H7 (cell line): Measurements from ENCODE around the gene DHRS12. TPM values are rescaled to one million over a fixed set of nuclear protein-coding genes. Genes with fewer than 3 reads are reported as not detected.
A peak's percentile ranks its signal among the peaks of the same experiment; 100 is the strongest.

Source experiments
- DNase-seq: peaks from one replicate; pipeline ENCODE4 v3.0.0; 2012
- H3K27me3 ChIP-seq: 2 replicates; pipeline ENCODE4 v1.6.0; 2011; ENCODE audit warnings: mild to moderate bottlenecking, low read length; ENCODE audit not compliant: control insufficient read depth, insufficient read depth
- H3K36me3 ChIP-seq: replicated peaks from 2 replicates; pipeline ENCODE4 v1.5.1; 2011; ENCODE audit warnings: low read length; ENCODE audit not compliant: control insufficient read depth, insufficient read depth
- H3K4me3 ChIP-seq: 2 replicates; pipeline ENCODE4 v1.5.1; 2011; ENCODE audit warnings: low read depth, mild to moderate bottlenecking, control low read depth, low read length, moderate library complexity; ENCODE audit not compliant: insufficient read depth
- total RNA-seq: library from RNA; depleted of rRNA; stranded (reverse); fragments of >200 nt; shearing (Covaris generic); gene quantifications from 2 replicates; pipeline ENCODE4 v1.2.3, GENCODE V29; 2014; rRNA removed

Gene DHRS12, protein sequence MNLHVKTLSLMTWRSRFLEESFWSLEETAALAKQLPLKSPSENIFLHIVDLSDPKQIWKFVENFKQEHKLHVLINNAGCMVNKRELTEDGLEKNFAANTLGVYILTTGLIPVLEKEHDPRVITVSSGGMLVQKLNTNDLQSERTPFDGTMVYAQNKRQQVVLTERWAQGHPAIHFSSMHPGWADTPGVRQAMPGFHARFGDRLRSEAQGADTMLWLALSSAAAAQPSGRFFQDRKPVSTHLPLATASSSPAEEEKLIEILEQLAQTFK
- 7.7 and 7.8 TPM in 2 replicates for total RNA-seq

GRCh38 chr13:51803422-51804294, at the start of gene DHRS12:
DHRS12 (minus strand) TSS chr13:51804163; CDS start chr13:51799659, 4,504 bp downstream.
- DNase-seq = peak; percentile 94
- H3K27me3 ChIP-seq = no peaks in the 10 kb centered on the region; the same call in 1 of the 2 replicates
- H3K4me3 ChIP-seq = peak within 1 kb of the TSS; percentile 76
- no peaks in the 10 kb centered on the region for H3K36me3 ChIP-seq

GRCh38 chr13:51849145-51850101, 45.5 kb upstream of the DHRS12 start:
- H3K36me3 ChIP-seq = no peaks in the 10 kb centered on the region
- no peak overlapping the region for H3K4me3 ChIP-seq
- peak; percentile 87 for DNase-seq
- H3K27me3 ChIP-seq = no peaks in the 10 kb centered on the region

DNA sequence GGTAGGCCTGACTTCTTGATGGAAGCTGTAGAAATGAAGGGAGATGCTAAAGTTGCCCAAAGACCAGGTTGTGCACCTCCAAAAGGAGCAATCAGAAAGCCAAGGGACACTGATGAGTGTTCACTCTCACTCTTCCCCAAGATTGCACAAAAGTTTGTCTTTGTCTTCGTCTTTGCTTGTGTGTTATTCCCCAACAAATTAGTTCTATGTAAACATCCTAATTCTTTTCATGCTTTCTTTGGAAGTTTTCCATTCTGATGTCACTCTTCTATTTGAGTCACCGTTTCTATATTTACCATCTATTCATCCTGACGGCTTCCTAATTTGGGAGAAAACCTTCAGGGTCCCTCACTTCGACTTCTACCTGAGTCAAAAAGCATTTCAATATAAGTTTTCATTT, 44.7 kb upstream of the DHRS12 start:
- Histone ChIP-seq H3K27me3 (no peaks in the 10 kb centered on the region), H3K36me3 (no peaks in the 10 kb centered on the region), H3K4me3 (no peak overlapping the region)
- DNase-seq = no peak

DNA sequence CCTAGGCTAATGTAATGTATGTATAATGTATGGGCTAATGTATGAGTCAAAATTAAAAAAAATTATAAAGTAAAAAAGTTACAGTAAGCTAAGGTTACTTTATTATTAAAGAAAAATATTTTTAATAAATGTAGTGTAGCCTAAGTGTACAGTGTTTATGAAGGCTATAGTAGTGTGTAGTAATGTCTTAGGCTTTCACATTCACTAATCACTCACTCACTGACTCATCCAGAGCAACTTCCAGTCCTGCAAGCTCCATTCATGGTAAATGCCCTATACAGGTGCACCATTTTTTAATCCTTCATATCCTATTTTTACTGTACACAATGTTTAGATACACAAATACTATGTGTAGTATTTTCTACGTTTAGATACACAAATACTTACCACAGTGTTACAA, 42.8 kb upstream of the DHRS12 start:
- no peaks in the 10 kb centered on the region for H3K27me3 ChIP-seq
- H3K4me3 ChIP-seq = no peak overlapping the region
- no peaks in the 10 kb centered on the region for H3K36me3 ChIP-seq
- DNase-seq = no peak

DNA sequence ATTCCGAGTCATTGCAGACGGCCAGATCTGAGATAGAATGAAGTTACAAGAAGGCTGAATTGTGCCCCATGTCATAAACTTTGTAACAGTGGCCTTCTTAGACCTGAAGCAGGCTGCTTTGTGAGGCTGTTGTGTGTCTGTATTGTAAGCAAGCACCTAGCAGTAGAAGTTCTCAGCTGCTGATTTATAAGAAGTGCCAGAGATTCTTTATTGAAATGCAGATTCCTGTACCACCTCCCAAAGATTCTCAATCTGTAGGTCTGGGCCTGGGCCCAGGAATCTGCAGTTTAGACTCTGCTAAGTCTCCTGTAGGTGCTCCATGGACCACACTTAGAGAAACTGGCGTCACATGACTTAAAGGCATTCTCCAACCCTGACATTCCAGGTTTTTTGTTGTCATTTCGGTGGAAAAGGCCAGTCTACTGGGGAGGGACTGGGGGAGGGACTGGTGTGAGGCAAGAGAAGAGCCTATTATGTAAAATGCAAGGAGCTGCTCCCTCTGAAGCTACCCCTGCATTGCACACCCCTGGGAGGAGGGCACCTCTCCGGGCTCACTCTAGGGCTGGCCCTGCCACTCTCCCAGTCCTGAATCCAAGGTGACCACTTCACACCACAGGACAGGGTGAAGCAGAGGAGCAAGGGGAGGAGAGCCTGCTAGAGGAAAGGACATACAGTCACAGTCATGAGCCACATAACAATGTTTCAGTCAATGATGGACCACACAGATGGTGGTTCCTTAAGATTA, 41.8 kb upstream of the DHRS12 start:
- Histone ChIP-seq H3K27me3 (no peaks in the 10 kb centered on the region), H3K4me3 (no peak overlapping the region), H3K36me3 (no peaks in the 10 kb centered on the region)
- no peak for DNase-seq

GRCh38 chr13:51844862-51845573, 41.1 kb upstream of the DHRS12 start, which contains the start of gene TMEM272:
TMEM272 (minus strand) TSS chr13:51845177; CDS start chr13:51838530, 6,647 bp downstream.
- Histone ChIP-seq H3K27me3 (no peaks in the 10 kb centered on the region), H3K36me3 (no peaks in the 10 kb centered on the region), H3K4me3 (peak within 1 kb of the TSS; percentile 3; the same call in 1 of the 2 replicates)
- peak; percentile 91 for DNase-seq

DNA sequence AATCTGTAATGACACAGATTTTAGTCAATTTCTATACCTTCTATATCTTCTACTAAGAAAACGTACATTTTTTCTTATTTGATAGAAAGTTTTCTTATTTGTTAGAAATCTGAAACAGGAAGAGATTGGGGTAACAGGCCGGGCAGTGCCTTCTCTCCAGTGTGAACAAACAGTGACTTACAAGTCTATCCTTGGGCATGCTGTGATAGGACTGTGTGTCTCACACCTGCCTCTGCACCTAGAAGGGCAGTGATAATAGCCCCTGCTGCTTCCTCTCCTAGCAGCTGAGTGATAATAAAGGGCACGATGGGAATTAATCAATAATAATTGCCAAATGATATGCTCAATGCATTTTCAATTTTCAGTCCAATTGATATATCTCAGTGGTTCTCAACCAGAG, 39.6 kb upstream of the DHRS12 start:
- no peaks in the 10 kb centered on the region for H3K36me3 ChIP-seq
- H3K27me3 ChIP-seq = no peaks in the 10 kb centered on the region
- H3K4me3 ChIP-seq = no peak overlapping the region
- no peak for DNase-seq

DNA sequence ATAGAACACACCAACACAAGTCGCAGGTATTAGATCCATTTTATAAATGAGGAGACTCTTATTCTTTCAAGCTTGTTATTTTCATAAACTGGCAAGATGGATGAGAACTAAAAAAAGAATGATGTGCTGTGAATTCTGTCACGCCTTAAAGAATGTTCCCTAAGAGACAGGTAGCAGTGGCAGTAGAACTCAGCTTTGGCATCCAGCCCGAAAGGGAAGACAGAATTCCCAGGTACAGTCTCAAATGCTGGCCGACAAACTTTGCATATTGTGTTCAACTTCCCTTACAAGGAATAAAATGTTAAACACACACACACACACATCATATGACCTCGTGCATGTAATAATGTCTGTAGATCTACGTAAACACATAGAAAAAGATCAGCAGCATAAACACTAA, 37.8 kb upstream of the DHRS12 start:
- Histone ChIP-seq H3K4me3 (no peak overlapping the region), H3K36me3 (no peaks in the 10 kb centered on the region), H3K27me3 (no peaks in the 10 kb centered on the region)
- no peak for DNase-seq

GRCh38 chr13:51840917-51841316, 37.0 kb upstream of the DHRS12 start:
- no peaks in the 10 kb centered on the region for H3K27me3 ChIP-seq
- H3K4me3 ChIP-seq = no peak overlapping the region
- DNase-seq = no peak
- H3K36me3 ChIP-seq = no peaks in the 10 kb centered on the region

DNA sequence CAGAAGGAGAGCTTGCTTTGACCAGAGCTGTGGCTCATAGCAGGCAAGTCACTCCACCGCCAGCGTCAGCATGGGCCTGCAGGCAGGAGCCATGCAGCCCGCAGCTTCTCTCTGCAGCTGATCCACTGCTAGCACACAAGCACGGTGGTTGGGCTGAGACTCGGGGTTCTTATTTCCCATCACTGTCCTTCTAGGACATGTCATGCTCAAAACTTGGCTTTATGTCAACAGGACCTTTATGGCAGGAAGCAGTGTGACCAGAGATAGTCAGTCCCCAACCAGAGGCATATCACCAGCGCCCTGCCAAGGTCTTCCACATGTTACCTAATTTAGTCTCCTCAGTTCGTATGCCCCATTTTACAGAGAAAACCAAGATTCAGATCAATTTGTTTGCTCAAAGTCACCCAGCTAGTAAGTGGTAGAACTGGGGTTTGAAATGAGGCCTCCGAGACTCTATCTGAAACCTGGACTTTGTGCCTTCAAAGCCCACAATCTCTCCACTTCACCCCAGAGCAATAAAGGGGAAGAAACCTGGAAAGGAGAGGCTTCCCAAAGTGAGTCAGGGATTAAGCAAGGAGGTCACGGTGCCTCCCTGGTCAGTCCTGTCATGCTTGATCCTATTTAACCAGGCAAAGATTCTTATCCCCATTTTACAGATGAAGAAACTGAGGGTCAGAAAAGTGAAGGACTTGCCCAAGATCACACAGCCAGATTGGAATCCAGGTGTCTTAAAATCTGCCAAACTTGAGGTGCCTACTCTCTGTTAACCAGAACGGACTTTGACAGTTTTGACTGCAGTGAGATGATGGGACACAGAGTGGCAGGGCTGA, 36.0 kb upstream of the DHRS12 start:
- Histone ChIP-seq H3K27me3 (no peaks in the 10 kb centered on the region), H3K36me3 (no peaks in the 10 kb centered on the region), H3K4me3 (no peak overlapping the region)
- DNase-seq = no peak

GRCh38 chr13:51838240-51838846, 34.4 kb upstream of the DHRS12 start:
- H3K4me3 ChIP-seq = no peak overlapping the region
- no peaks in the 10 kb centered on the region for H3K27me3 ChIP-seq
- DNase-seq = no peak
- no peaks in the 10 kb centered on the region for H3K36me3 ChIP-seq

GRCh38 chr13:51837016-51837415, 33.1 kb upstream of the DHRS12 start:
- DNase-seq = no peak
- H3K27me3 ChIP-seq = no peaks in the 10 kb centered on the region
- no peak overlapping the region for H3K4me3 ChIP-seq
- H3K36me3 ChIP-seq = no peaks in the 10 kb centered on the region
